NCI-H2029 (cell line): ENCODE data around the gene RPL6.

Source experiments
- DNase-seq: peaks from one replicate; lab custom pipeline; 2025; lab: John Stamatoyannopoulos, UW

Gene RPL6

DNA sequence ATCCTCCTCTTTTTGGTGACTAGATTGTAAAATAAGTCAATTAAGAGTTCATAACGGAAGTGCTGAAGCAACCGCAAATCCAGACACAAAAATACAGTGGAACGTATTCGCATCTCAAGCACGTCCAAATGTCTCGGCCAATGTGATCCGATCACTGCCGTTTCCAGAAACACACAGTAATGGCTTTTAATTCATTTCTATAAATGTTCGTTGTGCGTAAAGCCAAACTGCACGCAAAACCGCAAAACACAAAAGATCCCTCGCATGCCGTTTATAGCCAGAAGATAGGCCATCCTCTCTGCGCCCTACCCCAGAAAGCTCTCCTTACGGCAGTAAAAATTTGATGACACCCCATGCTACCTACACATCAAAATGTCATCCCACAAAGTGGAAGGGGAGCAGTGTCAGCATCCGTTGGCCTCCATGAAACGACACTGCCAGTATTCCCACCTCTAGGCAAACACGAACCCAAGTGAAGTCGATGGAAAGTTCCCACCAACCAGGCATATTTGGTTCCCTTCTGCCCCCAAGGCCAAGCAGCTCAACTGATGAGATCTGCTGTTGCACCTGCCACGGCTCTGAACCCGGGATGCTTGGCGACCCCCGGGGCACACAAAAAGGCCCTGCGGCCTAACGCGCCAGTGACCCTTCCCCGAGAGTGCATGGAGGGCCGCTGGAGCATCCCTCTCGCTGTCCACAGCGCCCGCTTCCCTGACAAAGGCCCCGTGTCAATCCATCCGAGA lies 28.6 kb downstream of the RPL6 start:
- DNase-seq, result no peak

DNA sequence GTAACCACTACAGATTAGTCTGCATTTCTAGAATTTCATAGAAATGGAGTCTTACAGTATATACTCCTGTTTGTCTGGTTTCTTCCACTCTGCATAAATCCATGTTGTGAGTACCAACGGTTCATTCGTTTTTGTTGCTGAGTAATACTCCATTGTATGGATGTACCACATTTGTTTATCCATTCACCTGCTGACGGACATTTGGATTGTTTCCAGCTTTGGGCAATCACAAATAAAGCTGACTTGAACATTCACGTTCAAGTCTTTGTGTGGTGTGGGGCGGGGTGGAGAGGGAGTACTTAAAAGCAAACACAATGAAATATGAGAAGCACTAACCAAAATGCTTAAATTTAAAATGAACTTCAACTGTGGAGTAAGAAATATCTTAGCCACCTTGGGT lies 34.3 kb downstream of the RPL6 start:
- DNase-seq, result peak; percentile 69

DNA sequence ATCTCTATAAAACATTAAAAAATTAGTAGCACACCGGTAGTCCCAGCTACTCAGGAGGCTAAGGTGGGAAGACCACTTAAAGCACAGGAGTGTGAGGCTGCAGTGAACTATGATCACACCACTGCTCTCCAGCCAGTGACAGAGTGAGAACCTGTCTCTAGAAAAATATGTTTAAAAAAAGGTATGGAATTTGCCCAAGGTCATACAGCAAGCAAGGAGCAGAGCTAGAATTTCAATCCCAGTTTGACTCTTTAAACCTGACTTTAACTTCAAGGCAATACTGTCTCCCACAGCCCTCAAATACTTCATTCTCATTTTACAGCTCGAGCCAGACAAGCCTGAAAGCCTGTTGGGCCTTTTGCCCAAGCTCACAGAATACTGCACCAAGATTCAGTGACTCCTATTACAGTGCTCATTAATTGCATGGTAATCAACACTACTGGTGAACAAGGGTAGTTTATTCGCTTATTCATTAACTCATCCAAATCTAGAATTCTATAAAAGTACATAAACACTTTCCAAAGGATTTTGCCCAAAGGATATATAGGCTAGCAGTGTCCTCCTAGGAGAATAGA lies 35.2 kb downstream of the RPL6 start:
- DNase-seq, result no peak

DNA sequence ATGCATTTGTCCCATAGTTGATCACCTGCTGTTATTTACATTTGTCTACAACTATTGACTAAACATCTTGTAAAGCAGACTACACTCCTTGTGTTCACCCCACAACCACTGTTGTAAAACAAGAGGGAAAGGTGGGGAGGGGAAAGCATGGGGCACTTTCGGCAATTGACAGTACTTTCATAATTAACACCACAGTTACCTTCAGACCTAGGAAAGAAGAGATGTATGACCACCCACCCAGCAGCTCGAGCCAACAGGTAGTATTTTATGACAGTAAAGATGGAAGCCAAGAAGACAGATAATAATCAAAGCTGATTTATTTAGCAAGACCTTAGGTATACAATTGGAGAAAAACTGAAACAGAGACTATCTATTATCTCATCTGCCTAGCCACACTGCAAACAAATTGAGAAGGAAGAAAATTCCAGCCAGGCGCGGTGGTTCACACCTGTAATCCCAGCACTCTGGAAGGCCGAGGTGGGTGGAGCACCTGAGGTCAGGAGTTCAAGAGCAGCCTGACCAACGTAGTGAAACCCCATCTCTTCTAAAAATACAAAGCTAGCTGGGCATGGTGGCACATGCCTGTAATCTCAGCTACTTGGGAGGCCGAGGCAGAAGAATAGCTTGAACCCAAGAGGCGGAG lies 38.4 kb downstream of the RPL6 start:
- peak; percentile 42 for DNase-seq

DNA sequence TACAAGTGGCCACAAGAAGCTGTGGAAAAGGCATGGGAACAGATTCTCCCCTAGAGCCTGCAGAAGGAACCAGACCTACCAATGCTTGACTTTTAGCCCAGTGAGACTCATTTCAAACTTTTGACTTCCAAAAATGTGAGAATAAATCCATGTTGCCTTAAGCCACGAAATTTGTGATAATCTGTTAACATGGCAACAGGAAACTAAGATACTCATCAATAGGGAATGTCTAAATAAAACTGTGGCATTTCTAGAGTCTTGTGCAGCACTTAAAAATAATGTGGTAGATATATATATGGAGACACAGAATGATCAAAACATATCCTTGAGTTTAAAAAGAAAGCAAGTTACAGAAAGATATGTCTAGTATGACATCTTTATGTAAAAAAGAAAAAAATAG lies 39.2 kb downstream of the RPL6 start:
- DNase-seq, result no peak

DNA sequence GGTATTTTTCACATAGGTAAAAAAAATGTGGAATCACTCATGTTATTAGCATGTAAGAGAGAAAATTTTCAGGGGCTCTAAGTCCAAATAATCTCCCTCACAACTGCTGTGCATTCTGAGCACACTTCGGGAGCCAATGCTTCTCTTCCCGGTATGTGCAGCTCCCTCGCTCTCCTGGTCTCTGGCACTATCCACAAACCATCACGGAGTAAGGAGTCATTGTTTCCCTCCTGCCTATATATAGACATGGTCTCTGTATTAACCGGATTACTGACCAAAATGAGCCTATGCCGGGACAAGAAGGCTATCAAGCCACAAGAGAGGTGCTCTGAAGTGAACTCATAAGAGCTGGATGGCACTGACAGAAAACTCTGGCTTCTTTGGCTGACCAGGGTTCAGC lies 40.5 kb downstream of the RPL6 start:
- DNase-seq, result no peak

DNA sequence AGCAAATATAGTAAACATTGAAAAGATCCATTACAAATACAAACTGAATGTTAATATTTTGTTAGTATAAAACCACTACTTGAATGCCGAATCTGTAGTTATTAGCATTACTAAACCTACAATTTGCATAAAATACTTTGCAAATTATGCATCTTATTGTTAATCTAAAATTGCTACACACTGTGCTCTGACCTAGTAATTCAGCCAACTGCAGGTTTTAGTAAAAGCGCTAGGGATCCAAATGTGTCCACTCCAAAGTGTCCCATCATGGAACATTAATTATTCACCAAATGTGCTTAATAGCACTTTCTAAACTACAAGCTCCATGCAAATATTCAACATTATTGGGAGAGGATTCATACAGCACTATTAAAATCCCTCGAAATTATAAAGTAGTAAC lies 41.4 kb downstream of the RPL6 start:
- no peak for DNase-seq

DNA sequence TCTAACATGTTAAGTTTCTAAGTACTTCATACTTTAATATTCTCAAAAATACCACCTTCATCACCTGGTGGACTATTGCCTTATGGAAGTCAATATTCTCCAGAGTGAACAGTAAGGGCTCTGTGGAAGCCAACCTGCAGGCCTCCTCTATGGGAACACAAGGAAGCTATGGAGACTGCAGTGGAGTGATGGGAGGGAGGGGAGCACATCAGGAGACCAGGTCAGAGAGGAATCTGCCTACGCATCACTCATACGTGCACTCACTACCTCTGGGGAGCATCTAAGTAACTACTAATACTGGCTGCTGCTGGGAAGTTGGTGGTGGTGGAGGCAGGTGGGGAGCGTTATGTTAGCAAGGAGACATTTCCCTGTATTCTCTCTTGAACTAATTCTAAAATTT lies 47.1 kb downstream of the RPL6 start:
- no peak for DNase-seq

DNA sequence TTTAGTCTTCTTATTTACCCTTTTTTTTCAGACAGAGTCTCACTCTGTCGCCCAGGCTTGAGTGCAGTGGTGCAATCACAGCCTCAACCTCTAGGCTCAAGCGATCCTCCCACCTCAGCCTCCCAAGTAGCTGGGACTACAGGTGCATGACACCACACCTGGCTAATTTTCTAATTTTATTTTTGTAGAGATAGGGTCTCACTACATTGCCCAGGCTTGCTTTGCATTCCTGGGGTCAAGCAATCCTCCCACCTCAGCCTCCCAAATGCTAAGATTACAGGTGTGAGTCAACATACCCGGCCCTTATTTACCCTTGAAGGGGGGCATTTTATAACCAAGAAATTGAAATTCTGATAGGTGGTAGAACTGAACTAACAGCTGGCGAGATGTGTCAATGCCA lies 48.1 kb downstream of the RPL6 start:
- no peak for DNase-seq

DNA sequence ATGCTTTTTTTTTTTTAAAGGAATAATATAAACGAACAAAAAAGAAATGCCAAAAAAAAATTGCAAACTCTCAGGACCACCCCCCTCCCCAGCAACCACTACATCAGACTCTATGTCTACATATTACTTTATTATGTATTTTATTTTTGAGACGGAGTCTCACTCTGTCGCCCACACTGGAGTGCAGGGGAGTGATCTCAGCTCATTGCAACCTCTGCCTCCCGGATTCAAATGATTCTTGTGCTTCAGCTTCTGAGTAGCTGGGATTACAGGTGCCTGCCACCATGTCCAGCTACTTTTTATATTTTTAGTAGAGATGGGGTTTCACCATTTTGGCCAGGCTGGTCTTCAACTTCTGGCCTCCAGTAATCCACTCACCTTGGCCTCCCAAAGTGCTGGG lies 50.1 kb downstream of the RPL6 start:
- DNase-seq, result no peak

DNA sequence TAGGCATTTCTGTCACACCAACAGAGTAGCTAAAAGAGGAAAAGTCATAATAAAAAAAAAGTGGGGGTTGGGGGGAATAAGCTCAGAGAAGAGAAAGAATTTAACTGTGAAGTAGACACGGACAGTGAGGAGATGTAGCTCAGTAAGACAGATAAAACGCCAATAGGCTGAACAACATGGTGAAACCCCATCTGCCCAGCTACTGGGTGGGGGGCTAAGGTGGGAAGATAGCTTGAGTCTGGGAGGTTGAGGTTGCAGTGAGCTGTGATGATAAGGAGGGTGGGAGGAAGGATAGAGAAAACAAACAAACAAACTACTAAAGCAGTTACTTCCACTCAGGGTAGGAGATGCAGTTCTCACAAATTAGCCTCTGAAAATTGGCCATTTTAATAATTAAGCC lies 52.2 kb downstream of the RPL6 start:
- no peak for DNase-seq
